Fibroblast of gingiva (primary cell): ENCODE data around the gene POLD2.

Experiments used
- DNase-seq: peaks from one replicate; pipeline ENCODE4 v3.0.0-alpha.2; 2011; ENCODE audit warnings: low read depth

POLD2 gene

DNA sequence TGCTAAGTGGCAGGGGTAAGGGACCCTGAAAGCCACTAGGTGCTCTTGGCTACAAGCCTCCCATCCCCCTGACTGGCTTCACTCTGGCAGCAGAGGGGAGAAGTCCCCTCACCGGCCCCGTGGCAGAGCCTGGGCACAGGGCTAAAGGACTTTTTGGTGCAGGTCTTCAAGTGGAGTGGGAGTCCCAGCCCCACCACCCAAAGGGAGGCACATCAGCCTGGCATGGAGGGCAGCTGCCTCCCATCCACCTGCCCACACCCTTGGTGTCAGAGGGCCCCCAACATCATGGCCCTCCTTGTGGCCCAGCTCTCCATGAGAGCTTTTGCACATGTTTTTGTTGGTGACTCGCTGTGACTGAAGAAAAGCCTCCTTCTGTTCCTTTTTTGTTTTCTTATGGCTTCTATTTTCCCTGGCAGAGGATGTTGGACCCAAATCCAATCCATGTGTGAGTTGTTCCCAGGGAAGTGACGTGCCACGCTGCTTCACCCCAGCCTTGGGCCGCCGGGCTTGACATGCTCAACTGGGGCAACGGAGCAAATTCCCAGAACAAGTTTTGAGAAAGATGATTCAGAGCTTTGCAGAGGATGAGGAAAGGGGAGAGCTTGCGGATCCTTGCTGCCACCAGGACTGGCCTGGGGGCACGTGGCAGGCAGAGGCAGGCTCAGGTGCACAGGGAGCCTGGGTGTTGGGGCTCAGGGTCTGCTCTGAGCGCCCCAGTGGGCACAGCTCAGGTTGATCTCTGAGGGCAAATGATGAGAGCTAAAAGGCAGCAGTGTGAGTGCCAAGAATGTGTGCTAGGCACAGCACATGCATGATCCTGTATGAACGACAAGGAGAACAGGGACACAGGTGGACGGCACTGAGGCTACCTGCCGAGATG is 21.1 kb downstream of the POLD2 start:
- DNase-seq: peak; percentile 96

GRCh38 chr7:44101303-44101965 is 21.9 kb downstream of the POLD2 start:
- DNase-seq: no peak

DNA sequence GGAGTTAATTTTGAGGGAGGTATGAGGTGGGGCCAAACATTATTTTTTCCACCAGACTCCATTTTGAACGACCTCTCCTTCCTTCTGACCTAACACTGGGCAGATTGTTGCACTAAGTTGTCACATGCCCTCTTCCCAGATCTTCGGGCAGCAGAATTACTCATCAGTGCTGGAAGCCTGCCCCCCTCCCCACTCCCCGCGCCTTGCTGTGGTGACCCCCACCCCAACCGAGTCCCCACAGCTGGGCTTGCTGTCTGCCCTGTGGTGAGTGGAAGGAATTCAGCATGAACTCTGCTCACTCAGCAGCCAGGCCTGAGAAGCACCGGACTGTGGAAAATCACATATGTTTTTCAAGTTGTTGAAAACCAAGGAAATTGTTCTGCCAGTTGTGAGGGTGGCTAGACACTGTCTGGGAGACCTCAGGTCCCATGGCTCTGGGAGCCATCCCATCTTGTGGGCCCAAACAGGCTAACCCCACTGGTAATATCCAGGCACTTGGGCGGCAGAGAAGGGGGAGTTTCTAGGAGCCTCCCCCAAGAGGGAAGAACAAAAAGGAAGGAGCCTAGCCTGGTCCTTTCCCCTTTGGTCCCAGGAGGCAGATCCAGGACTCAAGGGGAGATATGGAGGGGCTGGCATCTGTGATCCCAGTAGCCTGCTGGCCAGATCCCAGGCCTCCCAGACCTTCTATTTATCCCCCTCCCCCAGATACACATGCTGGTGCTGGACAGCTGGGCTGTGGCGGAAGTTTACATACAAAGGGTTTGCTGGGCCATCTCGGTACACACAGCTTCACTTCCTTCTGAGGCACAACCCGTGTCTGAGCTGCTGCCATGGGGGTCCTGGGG is 22.7 kb downstream of the POLD2 start:
- DNase-seq: peak; percentile 92

DNA sequence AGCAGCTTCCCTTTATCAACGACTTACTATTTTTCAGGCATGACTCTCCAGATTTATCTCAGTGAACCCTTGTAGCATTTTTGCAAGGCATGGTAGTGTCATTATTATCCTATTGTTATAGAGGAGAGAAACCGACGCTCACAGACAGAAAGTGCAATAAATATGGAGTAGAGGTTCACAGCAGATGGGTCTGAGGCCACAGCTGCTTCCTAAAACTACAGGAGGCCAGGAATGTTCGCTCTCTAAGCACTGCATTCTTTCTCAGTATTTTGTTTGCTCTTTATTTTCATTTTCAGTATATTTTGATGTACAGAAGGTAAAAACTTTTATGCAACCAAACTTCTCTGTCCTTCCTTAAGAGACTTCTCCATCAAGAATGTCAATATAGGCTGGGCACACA is 23.7 kb downstream of the POLD2 start:
- DNase-seq: no peak

GRCh38 chr7:44098092-44099068 is 25.0 kb downstream of the POLD2 start:
- DNase-seq: no peak

- no peak for DNase-seq
Observed at GRCh38 chr7:44097064-44097932, 26.1 kb downstream of the POLD2 start.

GRCh38 chr7:44096326-44096881 is 26.9 kb downstream of the POLD2 start:
- no peak for DNase-seq

- no peak for DNase-seq
Observed at GRCh38 chr7:44095781-44096180, 27.6 kb downstream of the POLD2 start.

DNA sequence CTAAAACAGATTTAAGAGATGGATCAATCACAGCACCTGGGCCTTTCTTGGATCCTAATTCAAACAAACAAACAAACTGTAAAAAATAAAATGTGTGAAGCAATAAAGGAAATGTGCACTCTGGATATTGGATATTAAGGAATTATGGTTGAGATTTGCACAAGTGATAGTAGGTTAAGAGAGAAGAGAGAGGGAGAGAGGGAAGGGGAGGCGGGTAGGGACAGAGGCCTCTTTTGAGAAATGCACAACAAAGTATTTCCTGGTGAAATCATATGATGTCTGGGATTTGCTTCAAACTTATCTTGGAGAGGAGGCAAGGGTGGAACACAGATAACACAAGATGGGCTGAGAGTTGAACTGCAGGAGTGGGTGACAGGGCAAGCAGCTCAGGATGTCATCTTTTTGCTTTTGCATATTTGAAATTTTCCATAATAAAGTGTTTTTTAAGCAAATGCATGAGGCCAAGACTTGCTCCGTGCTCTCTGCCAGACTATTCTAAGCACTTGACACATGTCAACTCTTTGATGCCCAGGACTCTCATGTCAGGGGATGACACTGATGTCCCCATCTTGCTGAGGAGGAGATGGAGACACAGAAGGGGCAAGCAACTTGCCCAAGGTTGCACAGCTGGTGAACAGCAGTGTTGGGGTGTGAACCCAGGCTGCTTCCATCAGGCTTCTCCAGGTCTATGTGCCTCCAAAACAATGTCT is 28.3 kb downstream of the POLD2 start:
- DNase-seq: no peak

DNA sequence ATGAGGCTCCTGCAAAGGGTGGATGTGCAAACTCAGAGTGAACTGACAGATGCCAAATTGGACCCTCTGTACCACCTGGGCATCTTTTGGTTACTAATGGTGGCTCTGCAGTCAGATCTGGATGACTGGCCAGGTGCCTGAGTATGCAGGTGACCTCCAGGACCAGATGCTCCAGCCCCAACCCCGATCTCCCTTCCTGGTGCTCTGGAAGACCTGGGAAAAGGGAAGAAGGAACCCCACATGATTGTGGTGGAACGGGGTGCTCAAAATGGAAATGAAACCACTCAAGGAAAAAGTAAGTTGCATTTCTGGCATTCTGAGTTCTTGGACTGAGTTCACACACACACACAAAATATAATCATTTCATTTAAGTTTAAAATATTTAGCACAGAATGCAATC is 29.0 kb downstream of the POLD2 start:
- DNase-seq: no peak

GRCh38 chr7:44093102-44093641 is 30.2 kb downstream of the POLD2 start:
- no peak for DNase-seq

DNA sequence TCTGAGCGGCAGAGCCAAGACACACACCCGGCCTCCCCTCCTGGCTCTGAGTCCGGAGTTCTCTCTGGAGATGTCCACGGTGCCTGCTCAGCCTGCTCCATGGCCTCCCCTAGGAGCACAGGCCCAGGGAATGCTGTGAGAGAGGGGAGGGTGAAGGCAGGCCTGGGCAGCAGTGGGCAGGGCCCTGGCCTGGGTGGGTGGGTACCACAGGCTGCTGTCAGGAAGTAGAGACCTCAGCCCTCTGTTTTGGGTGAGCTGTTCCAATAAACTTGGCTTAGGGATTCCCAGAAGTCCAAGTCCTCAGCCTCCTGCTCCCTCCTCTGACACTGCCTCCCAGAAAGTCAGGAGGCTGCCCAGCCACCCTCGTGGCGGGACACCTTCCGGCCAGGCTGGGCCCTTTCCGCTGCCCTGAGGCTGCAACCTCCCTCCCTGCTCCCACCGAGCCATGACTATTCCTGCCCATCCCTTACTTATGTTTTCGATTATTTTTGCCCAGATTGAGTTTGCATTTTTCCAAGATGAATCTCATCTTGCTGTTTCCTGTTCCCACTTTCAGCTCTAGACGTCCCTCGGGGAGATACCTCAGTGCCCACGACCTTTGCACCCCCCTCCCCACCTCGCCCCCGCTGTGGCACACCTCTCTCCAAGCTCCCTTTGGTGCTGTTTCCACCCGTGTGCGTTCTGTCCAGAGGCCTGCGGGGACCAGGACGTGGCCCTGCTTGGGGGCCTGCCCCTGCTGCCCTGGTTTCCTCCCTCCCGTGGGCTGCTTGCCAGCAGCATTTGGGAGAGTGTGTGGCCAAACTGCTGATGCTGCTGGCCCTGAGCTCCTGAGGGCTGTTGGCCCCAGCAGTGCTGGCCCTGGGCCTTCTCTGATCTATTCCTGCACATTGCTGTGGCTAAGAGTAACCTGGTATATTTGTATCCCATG is 35.2 kb downstream of the POLD2 start:
- peak; percentile 98 for DNase-seq

GRCh38 chr7:44086627-44087026 is 36.7 kb downstream of the POLD2 start:
- DNase-seq: no peak

DNA sequence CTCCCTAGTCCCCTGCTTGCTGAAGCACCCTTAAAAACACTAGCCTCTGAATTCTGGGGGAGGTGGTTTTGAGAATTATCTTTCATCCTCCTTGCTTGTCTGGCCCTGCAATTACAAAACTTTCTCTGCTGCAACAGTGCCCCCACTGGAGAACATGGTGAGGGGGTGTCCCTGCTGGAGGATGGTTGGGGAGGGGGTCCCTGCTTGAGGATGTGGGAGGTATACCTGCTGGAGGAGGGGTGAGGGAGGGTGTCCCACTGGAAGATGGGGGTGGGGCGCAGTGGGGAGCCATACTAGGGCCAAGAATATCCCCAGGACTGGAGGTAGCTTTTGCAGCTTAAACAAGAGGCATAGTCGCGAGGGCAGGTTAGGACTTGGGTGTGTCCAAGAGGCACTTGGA is 37.8 kb downstream of the POLD2 start:
- no peak for DNase-seq

DNA sequence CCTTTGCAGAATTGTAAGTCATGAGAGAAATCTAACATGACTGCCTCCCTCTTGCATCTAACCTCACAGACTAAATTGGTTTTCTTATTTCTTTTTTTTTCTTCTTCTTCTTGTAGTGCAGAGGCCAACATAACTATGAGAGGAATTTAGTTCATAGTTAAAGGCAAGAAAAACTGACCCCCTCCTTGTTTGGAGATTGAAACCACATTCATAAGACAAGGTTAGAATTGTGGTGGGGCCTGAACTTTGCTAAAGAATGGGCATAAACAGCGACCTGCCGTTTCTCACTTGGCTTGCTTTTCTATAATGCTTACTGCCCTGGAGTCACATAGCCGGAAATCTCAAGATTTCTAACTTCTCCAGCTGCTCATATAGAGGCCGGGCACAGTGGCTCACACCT is 38.6 kb downstream of the POLD2 start:
- DNase-seq: peak; percentile 66

DNA sequence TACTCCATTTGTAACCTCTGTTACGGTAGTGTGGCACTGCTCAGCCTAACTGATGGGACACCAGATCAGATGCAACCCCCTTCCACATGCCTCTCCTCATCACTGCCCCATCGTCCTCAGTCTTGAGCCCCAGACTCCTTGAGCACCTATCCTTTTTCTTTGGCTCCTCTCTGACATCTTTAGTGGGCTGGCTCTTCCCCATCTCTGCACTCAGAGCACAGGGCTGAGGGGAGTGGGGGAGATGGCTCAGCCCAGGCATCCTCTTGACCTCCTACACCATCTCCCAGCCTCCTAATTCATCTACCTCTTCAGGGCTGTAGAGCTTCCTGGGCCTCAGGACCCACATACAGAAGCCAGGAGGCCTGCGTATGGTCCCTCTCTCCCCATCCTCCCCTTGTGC is 39.6 kb downstream of the POLD2 start:
- DNase-seq: no peak

DNA sequence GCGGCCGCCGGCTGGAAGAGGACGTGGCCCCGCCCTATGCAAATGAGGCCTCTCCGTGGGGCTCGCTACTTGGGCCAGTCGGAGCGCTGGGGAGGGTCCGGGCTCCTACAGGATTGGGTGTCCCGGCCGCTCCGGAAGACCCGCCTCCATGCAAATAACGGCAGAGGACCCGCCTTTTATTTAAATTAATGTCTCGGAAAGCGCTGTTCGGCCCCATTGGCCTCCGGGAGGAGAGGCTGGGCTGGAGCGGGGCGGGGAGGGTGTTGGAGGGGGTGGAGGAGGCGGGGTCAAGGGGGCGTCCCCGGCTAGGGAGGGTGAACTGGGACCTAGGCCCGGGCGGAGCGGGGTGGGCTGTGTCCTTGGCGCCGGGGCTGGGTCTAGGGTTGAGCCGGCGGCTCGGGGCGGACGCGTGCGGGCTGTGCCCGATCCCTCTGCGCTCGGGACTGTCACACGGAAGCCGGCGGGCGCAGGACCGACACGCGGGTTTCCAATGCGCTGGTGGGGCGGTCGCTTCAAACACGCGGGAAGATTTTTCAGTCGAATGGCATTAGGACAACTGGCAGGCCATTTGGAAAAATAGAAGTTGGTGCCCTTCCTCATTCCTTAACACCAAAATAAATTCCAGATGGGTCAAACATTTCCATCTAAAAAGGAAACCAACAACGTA is 40.7 kb downstream of the POLD2 start:
- peak; percentile 99 for DNase-seq
